ENCODE data around the gene LGMN.
"Not testable (repeated sequence)": the region's sequence is repeated elsewhere in the genome, so short reads cannot be mapped to it uniquely, and the experiment has no call there.

The LGMN gene

GRCh38 chr14:92763666-92764631 is 15.5 kb upstream of the LGMN start:
- in situ Hi-C loops (cut with HindIII; ENCODE audit: low sequenced_read_pairs), result not testable (repeated sequence)

DNA sequence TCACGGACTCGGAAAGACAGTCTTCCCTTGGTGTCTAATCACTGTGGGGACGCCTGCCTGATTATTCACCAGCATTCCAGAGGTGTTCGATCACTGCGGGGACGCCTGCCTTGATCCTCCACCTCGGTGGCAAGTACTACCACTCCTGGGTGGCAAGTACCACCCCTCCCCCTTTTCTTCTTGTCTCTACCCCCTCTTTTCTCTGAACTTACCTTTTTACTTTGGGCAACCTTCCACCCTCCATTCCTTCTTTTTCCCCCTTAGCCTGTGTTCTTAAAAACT is 12.0 kb upstream of the LGMN start:
- in situ Hi-C loops (cut with HindIII; ENCODE audit: low sequenced_read_pairs), result no loop called here

- in situ Hi-C loops (cut with HindIII; ENCODE audit: low sequenced_read_pairs), result no loop called here
Observed at GRCh38 chr14:92759679-92760523, 11.5 kb upstream of the LGMN start.

DNA sequence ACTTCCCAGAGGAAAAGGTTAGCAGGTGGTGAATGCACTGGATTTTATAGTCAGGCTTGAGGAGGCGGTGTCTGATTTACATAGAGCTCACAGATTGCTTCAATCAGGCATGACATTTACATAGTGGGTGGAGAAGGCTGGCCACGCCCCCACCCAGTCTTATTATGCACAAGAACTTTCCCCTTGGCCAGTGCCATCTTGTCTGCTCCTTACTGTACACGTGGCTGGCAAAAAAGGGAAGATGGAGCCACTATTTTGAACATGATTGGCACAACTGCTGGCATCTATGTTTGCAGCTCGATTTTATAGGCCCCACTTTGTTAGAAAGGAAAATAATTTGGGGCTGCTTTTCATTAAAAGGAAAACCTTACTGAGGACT is 10.9 kb upstream of the LGMN start:
- in situ Hi-C loops (cut with HindIII; ENCODE audit: low sequenced_read_pairs), result no loop called here

- in situ Hi-C loops (cut with HindIII; ENCODE audit: low sequenced_read_pairs), result no loop called here
Observed at GRCh38 chr14:92756446-92756845, 8.0 kb upstream of the LGMN start.

GRCh38 chr14:92755495-92755894 is 7.1 kb upstream of the LGMN start:
- in situ Hi-C loops (cut with HindIII; ENCODE audit: low sequenced_read_pairs), result no loop called here

GRCh38 chr14:92754966-92755365 is 6.5 kb upstream of the LGMN start:
- in situ Hi-C loops (cut with HindIII; ENCODE audit: low sequenced_read_pairs), result no loop called here

DNA sequence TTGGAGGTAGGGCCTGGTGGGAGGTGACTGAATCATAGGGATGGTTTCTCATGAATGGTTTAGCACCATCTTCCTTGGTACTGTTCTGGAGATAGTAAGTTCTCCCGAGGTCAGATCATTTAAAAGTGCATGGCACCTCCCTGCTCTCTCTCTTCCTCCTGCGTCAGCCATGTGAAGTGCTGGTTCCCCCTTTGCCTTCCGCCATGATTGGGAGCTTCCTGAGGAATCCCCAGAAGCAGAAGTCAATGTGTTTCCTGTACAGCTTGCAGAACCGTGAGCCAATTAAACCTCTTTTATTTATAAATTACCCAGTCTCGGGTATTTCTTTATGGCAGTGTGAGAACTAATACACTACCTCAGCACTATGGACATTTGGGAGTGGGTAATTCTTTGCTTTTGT is 4.8 kb upstream of the LGMN start:
- in situ Hi-C loops (cut with HindIII; ENCODE audit: low sequenced_read_pairs), result no loop called here

DNA sequence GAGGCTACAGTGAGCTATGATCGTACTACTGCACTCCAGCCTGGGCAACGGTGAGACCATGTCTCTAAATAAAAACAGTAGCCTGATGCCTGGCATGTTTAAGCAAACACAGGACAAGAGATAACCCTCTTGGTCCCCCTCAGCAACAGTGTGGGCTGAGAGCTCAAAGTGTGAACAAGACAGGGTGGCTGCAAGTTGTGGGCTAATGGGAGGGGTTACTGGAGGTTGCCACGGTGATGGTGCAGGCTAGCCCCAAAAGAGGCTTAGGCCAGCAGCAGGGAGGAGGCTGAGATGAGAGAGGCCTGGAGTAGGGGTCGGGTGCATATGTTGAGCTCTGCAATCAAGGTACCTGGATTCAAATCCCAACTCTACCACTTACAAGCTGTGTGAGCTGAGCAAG is 3.4 kb upstream of the LGMN start:
- in situ Hi-C loops (cut with HindIII; ENCODE audit: low sequenced_read_pairs), result no loop called here

GRCh38 chr14:92750994-92751400 is 2.6 kb upstream of the LGMN start:
- in situ Hi-C loops (cut with HindIII; ENCODE audit: low sequenced_read_pairs), result no loop called here

GRCh38 chr14:92750222-92750728 is 1.8 kb upstream of the LGMN start:
- in situ Hi-C loops (cut with HindIII; ENCODE audit: low sequenced_read_pairs), result not testable (repeated sequence)

DNA sequence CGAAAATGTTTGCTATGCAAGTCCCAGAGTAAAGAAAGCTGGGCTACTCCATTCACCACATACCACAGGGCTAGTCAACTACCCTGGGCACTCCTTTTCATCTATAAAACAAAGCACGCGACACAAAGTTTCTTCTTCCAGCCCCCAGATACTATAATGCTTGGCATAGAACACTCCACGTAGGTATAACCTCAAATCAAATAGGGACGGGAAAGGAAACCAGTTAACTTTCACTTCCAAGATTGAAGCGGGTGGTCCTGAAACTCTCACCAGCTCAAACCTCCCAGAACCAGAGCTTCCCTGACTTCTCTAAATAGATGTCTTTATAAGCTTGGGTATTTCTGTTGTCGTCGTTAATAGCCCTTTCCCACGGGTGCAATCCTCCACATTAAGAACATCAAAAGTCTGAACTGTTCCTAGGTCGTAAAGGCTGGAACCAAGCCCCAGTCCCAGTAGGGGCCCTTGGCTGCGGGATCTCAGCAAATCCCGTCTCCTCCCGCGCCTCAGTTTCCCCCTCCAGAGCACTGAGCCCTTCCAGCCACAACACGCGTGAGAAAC is 647 bp downstream of the LGMN start:
- in situ Hi-C loops (cut with HindIII; ENCODE audit: low sequenced_read_pairs), result no loop called here

DNA sequence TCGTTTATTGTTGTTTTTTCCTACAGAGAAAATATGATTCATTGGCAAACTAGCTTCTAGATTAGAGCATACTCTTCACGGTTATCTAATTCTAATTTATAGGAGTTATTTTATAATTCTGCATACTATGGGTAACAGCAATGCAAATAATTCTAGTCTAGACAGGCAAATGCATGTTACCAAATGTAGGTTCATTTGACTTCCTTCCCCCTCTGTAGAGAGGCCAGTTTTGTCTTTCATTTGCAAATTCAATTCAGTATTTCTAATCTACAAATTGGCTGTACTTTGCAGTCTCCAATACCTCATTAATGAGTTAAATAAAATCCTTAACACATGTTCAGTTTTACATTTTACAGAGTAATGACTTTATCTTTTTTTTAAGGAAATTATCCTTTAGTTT is 4.2 kb downstream of the LGMN start:
- in situ Hi-C loops (cut with HindIII; ENCODE audit: low sequenced_read_pairs), result no loop called here

GRCh38 chr14:92740440-92740839 is 8.0 kb downstream of the LGMN start:
- in situ Hi-C loops (cut with HindIII; ENCODE audit: low sequenced_read_pairs), result no loop called here

DNA sequence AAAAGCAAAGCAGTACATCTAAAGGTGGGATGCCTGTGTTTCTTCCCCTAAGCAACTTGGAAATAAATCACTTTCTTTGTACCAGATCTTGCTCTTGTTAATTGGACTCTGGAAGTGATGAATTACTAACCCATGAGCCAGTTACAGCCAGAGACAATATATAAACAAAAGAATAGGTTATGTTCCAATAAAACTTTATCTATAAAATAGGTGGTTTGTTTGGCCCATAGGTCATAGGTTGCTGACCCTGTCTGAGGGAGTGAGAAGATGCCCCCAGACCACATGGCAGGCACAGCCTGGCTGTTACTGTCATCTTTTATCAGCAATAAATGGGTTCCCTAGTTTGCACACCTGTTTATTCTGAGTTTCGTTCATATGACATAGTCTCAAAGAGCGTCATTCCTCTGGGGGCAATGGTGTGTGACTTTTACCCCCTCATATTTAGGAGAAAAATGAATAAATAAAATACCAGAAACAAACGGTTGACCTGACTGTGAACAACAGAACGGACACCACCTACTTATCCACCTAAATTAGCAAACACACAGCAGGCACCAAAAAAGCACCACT is 10.7 kb downstream of the LGMN start:
- in situ Hi-C loops (cut with HindIII; ENCODE audit: low sequenced_read_pairs), result no loop called here

DNA sequence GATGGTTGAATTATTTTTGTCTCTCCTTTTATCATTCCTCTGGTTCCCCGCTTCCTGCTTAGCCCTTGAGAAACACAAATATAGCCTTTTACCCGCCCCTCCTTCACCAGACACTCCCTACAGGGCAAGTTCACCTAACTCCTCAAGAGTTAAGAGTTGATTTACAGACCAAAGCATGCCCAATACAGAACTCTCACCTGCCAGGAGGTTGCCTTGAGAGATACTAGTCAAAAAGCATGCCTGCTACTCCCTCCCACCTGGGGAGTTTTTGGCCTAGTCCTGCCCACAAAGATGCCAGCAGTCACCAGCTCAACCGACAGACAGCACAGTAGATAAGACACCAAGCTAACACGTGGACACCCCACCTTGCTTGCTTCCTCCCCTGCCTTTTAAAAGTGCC is 11.2 kb downstream of the LGMN start:
- in situ Hi-C loops (cut with HindIII; ENCODE audit: low sequenced_read_pairs), result no loop called here

DNA sequence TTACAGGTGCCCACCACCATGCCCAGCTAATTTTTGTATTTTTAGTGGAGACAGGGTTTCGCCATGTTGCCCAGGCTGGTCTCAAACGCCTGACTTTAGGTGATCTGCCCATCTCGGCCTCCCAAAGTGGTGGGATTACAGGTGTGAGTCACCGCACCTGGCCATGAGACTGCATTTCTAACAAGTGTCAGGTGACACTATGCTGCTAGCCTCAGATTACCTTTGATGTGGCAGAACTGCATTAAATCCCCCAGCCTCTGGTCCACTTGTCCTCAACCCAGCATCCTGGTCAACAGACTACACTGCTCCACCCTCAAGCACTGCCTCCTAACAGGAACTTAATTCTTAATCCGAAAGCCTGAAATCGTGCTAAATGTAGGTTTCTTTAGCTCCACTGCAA is 13.1 kb downstream of the LGMN start:
- in situ Hi-C loops (cut with HindIII; ENCODE audit: low sequenced_read_pairs), result no loop called here

GRCh38 chr14:92734618-92735017 is 13.8 kb downstream of the LGMN start:
- in situ Hi-C loops (cut with HindIII; ENCODE audit: low sequenced_read_pairs), result no loop called here

- in situ Hi-C loops (cut with HindIII; ENCODE audit: low sequenced_read_pairs), result no loop called here
Observed at GRCh38 chr14:92733007-92733406, 15.4 kb downstream of the LGMN start.

GRCh38 chr14:92731622-92732115 is 16.8 kb downstream of the LGMN start:
- in situ Hi-C loops (cut with HindIII; ENCODE audit: low sequenced_read_pairs), result no loop called here

All from DLD1 (cell line).